GM10847 (cell line): ENCODE measurements around the gene C11orf54.

Experiments
- POLR2A ChIP-seq: IDR thresholded peaks from 2 replicates; pipeline ENCODE4 v1.6.1; 2011; ENCODE audit not compliant: insufficient read length; ENCODE audit errors: extremely low read depth

Gene C11orf54

GRCh38 chr11:93741094-93741881 is at the start of gene C11orf54, which contains the start of gene TAF1D:
TSS of gene C11orf54 (plus strand) at chr11:93741672. CDS start at chr11:93747394, 5,722 bp downstream.
TSS of gene TAF1D (minus strand) at chr11:93741495. CDS start at chr11:93739304, 2,191 bp downstream.
- peak; percentile 96 for TF ChIP-seq POLR2A

- TF ChIP-seq POLR2A = no peak
Measured at GRCh38 chr11:93694109-93694508, 47.4 kb upstream of the C11orf54 start.

- TF ChIP-seq POLR2A = no peak
Measured at GRCh38 chr11:93694557-93694956, 46.9 kb upstream of the C11orf54 start.

DNA sequence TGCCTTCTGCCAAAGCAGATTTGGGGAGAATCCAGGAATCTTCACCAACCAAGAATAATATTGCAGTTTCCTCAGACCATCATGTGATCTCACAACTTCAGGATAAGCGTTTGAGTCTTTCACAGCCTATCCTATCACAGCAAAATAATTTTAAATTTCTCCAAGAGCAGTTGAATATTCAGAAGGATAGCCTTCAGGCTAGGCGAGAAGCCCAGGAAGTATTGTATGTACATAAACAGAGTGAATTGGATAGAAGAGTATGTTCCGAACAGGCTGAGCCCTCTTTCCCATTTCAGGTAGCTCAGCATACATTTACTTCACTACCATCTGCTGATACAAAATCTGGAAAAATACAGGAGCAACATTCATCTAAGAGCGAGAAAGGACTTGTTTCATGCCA is 43.9 kb upstream of the C11orf54 start:
- TF ChIP-seq POLR2A = no peak

- TF ChIP-seq POLR2A = no peak
Measured at GRCh38 chr11:93700830-93701229, 40.6 kb upstream of the C11orf54 start.

DNA sequence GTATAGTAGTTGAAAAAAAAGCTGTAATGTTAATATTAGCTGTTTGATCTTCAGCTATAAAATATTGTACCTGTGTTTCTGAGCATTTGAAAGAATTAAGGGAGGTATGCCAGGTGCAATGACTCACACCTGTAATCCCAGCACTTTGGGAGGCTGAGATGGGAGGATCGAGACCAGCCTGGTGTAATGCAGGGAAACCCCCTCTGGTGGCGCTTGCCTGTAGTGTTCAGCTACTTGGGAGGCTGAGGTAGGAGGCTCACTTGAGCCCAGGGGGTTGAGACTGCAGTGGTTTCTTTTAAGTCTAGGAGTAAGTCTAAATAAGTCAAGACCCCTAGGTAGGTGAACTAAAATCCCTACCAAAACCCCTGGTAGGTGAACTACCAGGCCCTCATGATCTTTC is 37.2 kb upstream of the C11orf54 start:
- no peak for TF ChIP-seq POLR2A

GRCh38 chr11:93710239-93710638 is 31.2 kb upstream of the C11orf54 start:
- no peak for TF ChIP-seq POLR2A

DNA sequence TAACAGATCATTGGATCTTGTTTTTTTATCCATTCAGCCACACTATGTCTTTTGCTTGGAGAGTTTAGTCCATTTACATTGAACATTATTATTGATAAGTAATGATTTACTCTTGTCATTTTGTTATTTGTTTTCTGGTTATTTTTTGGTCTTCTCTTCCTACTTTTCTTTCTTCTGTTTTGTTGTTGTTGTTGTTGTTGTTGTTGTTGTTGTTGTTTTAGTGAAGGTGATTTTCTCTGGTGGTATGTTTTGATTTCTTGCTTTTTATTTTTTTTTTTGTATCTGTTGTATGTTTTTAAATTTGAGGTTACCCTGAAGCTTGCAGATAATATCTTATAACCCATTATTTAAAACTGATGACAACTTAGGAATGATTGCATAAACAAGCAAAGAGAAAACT is 28.8 kb upstream of the C11orf54 start:
- TF ChIP-seq POLR2A = no peak

DNA sequence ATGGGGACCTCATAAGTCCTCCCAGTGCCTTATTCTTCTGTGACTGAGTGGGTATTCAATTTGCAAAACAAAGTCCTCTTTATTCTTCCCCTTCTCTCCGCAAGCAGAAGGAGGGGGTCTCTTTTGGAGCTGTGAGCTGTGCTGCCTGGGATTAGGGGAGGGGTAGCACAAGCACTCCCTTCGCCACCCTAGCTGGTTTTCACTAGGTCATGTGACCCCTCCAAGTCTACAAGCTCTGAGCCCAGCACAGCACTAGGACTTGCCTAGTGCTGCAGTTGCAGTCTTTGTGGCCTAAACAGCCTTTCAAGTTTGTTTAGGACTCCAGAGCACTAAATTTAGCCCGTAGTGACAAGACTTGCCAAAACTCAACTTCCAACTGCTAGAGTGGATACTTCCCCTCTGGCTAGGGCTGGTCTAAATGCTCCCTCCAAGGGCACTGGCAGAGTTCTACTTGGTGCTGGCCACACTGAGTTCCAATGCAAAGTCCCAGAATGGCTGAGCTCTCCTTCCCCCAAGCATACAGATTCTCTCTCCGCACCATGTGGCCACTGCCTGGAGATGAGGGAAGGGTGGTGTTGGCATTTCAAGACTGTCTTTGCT is 25.6 kb upstream of the C11orf54 start:
- no peak for TF ChIP-seq POLR2A

- no peak for TF ChIP-seq POLR2A
Measured at GRCh38 chr11:93717501-93717900, 24.0 kb upstream of the C11orf54 start.

- no peak for TF ChIP-seq POLR2A
Measured at GRCh38 chr11:93718057-93718563, 23.4 kb upstream of the C11orf54 start.

DNA sequence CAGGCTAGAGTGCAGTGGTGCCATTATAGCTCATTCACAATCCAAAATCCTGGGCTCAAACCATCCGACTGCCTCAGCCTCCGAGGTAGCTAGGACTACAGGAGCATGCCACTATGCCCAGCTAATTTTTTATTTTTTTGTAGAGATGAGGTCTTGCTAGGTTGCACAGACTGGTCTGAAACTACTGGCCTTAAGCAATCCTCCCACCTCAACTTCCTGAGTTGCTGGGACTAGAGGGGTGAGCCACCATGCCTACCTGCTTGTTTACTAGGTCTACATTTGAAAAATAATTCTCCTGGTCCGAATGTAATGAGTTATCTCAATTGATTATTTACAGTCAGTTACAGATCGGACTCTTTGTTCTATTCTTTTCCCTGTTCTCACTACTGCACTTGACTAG is 22.2 kb upstream of the C11orf54 start:
- no peak for TF ChIP-seq POLR2A

GRCh38 chr11:93720522-93720921 is 20.9 kb upstream of the C11orf54 start:
- no peak for TF ChIP-seq POLR2A

- TF ChIP-seq POLR2A = no peak
Measured at GRCh38 chr11:93724089-93724488, 17.4 kb upstream of the C11orf54 start.

DNA sequence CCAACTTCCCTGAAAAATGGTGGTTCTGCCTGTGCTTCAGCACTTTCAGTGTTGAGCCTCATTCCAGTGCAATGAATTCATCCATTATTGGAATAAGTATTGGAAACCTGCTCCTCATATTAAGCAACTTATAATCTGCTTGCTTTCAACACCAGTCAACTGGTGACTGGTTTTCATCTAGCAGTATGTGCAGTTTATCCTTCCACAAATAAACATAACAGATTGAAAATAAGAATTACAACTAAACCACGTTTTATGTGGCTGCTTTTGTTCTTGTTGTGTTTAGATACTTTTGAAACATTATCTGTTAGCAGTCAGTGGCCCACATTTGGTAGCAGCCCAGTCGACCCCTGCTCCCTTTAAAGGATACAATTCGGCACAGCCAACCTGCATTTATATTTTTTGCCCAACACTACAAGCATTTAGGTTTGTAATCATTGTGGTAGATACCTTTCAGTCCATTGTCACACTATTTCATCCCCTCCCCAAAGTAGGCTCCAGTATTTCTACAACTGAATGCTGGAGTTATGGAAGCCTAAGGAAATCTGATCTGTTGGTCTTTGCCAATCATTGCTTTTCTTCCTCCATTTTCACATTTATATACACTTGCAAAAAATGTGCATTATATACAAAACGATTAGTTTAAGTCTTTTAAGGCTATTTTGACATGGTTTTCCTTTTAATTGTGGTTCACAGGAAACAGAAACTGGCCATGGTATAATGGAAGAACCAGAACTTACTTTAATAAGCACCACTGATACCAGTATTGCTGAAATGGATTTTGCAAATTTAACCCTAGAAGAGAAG is 13.3 kb upstream of the C11orf54 start:
- no peak for TF ChIP-seq POLR2A

GRCh38 chr11:93728792-93729128 is 12.7 kb upstream of the C11orf54 start:
- TF ChIP-seq POLR2A = no peak
